ENCODE data around the gene EMC6.
A peak's percentile ranks its signal among the peaks of the same experiment; 100 is the strongest.

Gene EMC6

GRCh38 chr17:3669548-3669947 is 936 bp downstream of the EMC6 start:
- no peak for TF ChIP-seq CTCF (IDR thresholded peaks at IDR 0.05; ENCODE audit: insufficient read depth, low read depth, low read length, missing control alignments)
- DNase-seq (ENCODE audit: low read depth) = no peak
- peak overlapping the region; percentile 61 for H3K4me3 ChIP-seq (ENCODE audit: low read length)

- no peak overlapping the region for H3K4me3 ChIP-seq (ENCODE audit: low read length)
- no peak for TF ChIP-seq CTCF (IDR thresholded peaks at IDR 0.05; ENCODE audit: insufficient read depth, low read depth, low read length, missing control alignments)
- no peak for DNase-seq (ENCODE audit: low read depth)
These were observed 4.0 kb downstream of the EMC6 start for GRCh38 chr17:3672571-3672970.

- no peak overlapping the region for H3K4me3 ChIP-seq (ENCODE audit: low read length)
- no peak for TF ChIP-seq CTCF (IDR thresholded peaks at IDR 0.05; ENCODE audit: insufficient read depth, low read depth, low read length, missing control alignments)
- no peak for DNase-seq (ENCODE audit: low read depth)
These were observed 7.3 kb downstream of the EMC6 start for GRCh38 chr17:3675886-3676285.

- no peak for TF ChIP-seq CTCF (IDR thresholded peaks at IDR 0.05; ENCODE audit: insufficient read depth, low read depth, low read length, missing control alignments)
- no peak overlapping the region for H3K4me3 ChIP-seq (ENCODE audit: low read length)
- DNase-seq (ENCODE audit: low read depth) = no peak
These were observed 9.6 kb downstream of the EMC6 start for GRCh38 chr17:3678095-3678820.

GRCh38 chr17:3678821-3679530 is 10.4 kb downstream of the EMC6 start:
- no peak overlapping the region for H3K4me3 ChIP-seq (ENCODE audit: low read length)
- no peak for DNase-seq (ENCODE audit: low read depth)
- no peak for TF ChIP-seq CTCF (IDR thresholded peaks at IDR 0.05; ENCODE audit: insufficient read depth, low read depth, low read length, missing control alignments)

- no peak for DNase-seq (ENCODE audit: low read depth)
- no peak for TF ChIP-seq CTCF (IDR thresholded peaks at IDR 0.05; ENCODE audit: insufficient read depth, low read depth, low read length, missing control alignments)
- H3K4me3 ChIP-seq (ENCODE audit: low read length) = no peak overlapping the region
These were observed 11.0 kb downstream of the EMC6 start for GRCh38 chr17:3679531-3680126.
